Neural progenitor cell (in vitro differentiated cells): ENCODE measurements around the gene AGXT. TPM values are rescaled to one million over a fixed set of nuclear protein-coding genes. Genes with fewer than 3 reads are reported as not detected.

Source experiments
- DNase-seq: peaks from one replicate; pipeline ENCODE4 v3.0.0-alpha.2; 2016; ENCODE audit warnings: low spot score
- H2AFZ ChIP-seq: fragments of 200-600 bp; sonication (generic); replicated peaks from 2 replicates; pipeline ENCODE4 v1.6.1; 2016; ENCODE audit warnings: antibody characterized with exemption
- H3F3A ChIP-seq: fragments of 200-600 bp; sonication (generic); 2 replicates; pipeline ENCODE4 v1.6.1; 2016; ENCODE audit warnings: antibody characterized with exemption, low read depth
- H3K27ac ChIP-seq: fragments of 200-600 bp; sonication (generic); 2 replicates; pipeline ENCODE4 v1.5.1; 2016; ENCODE audit warnings: mild to moderate bottlenecking
- H3K27me3 ChIP-seq: fragments of 200-600 bp; sonication (generic); 2 replicates; pipeline ENCODE4 v1.6.1; 2016; ENCODE audit warnings: mild to moderate bottlenecking, moderate library complexity
- H3K36me3 ChIP-seq: fragments of 200-600 bp; sonication (generic); 2 replicates; pipeline ENCODE4 v1.5.1; 2016
- H3K4me1 ChIP-seq: fragments of 200-600 bp; sonication (generic); 2 replicates; pipeline ENCODE4 v1.6.1; 2016; ENCODE audit warnings: mixed run types
- H3K4me2 ChIP-seq: fragments of 200-600 bp; sonication (generic); 2 replicates; pipeline ENCODE4 v1.6.1; 2016
- H3K4me3 ChIP-seq: fragments of 200-600 bp; sonication (generic); 2 replicates; pipeline ENCODE4 v1.5.1; 2016
- H3K79me2 ChIP-seq: fragments of 200-600 bp; sonication (generic); 2 replicates; pipeline ENCODE4 v1.6.1; 2016; ENCODE audit warnings: low read depth
- H3K9ac ChIP-seq: fragments of 200-600 bp; sonication (generic); 2 replicates; pipeline ENCODE4 v1.6.1; 2016
- H3K9me3 ChIP-seq: fragments of 200-600 bp; sonication (generic); 2 replicates; pipeline ENCODE4 v1.5.1; 2016; ENCODE audit warnings: low read depth
- H4K20me1 ChIP-seq: fragments of 200-600 bp; sonication (generic); 2 replicates; pipeline ENCODE4 v1.6.1; 2016; ENCODE audit warnings: low read depth
- H3K27ac Mint-ChIP-seq: 3 replicates; pipeline ENCODE4 v1.8.0; 2021; ENCODE audit warnings: mixed read lengths
- H3K27me3 Mint-ChIP-seq: 2 replicates; pipeline ENCODE4 v1.8.0; 2022; ENCODE audit warnings: low read depth, mild to moderate bottlenecking, inconsistent platforms, moderate library complexity, mixed read lengths; ENCODE audit not compliant: insufficient read depth
- H3K36me3 Mint-ChIP-seq: 3 replicates; pipeline ENCODE4 v1.8.0; 2021; ENCODE audit warnings: mixed read lengths
- H3K4me1 Mint-ChIP-seq: 3 replicates; pipeline ENCODE4 v1.8.0; 2021; ENCODE audit warnings: mixed read lengths
- H3K4me3 Mint-ChIP-seq: 3 replicates; pipeline ENCODE4 v1.8.0; 2021; ENCODE audit warnings: mild to moderate bottlenecking, moderate library complexity, mixed read lengths
- H3K9me3 Mint-ChIP-seq: 3 replicates; pipeline ENCODE4 v1.8.0; 2020; ENCODE audit warnings: mixed read lengths
- EZH2 ChIP-seq: fragments of 200-600 bp; sonication (generic); IDR thresholded peaks from 2 replicates; pipeline ENCODE4 v1.6.1; 2017; ENCODE audit warnings: antibody characterized with exemption, mild to moderate bottlenecking, moderate library complexity
- EZH2phosphoT487 ChIP-seq: fragments of 200-600 bp; sonication (generic); IDR thresholded peaks from 2 replicates; pipeline ENCODE4 v1.6.1; 2017; ENCODE audit warnings: antibody characterized with exemption
- total RNA-seq: library from RNA; depleted of rRNA; stranded (reverse); fragments of >200 nt; gene quantifications from 2 replicates; pipeline ENCODE4 v1.2.3, GENCODE V29; 2015; ENCODE audit warnings: low replicate concordance
- TF ChIP-seq, protein P1 (sequence below): fragments of 200-600 bp; sonication (generic); IDR thresholded peaks from 2 replicates; pipeline ENCODE4 v1.5.1; 2017; ENCODE audit warnings: antibody characterized with exemption, mild to moderate bottlenecking

Gene AGXT
- total RNA-seq, 1 donor from 2014 or later, result not detected

DNA sequence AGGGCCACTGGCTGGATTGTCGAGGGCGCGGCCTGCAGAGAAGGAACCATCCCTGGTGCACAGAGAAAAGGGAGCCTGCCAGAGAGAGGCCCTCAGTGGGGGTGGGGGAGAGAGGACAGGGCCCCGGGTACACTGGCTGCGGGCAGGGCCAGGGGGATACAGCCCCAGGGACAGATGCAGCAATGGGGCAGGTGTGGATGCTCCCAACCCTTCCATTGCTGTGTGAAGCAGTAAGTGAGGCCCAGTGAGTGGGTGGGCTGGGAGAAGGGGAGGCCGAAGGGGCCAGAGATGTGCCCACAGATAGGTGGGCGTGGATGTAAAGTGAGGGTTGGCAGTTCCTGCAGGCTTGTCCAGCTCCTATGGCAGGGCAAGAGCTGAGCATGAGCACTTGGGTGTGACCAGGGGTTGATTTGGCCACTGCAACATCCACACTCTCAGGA is 7.4 kb downstream of the AGXT start:
- no peaks in the 10 kb centered on the region for H3K9me3 Mint-ChIP-seq
- Histone ChIP-seq H3K4me2 (no peak overlapping the region), H3K4me1 (no peaks in the 10 kb centered on the region), H3K4me3 (no peak overlapping the region), H2AFZ (no peak overlapping the region), H4K20me1 (no peaks in the 10 kb centered on the region), H3K9me3 (no peaks in the 10 kb centered on the region), H3K27me3 (no peaks in the 10 kb centered on the region), H3F3A (no peaks in the 10 kb centered on the region), H3K79me2 (no peaks in the 10 kb centered on the region), H3K9ac (no peak overlapping the region), H3K36me3 (no peaks in the 10 kb centered on the region), H3K27ac (no peak overlapping the region)
- H3K27ac Mint-ChIP-seq, result no peak overlapping the region
- H3K36me3 Mint-ChIP-seq, result no peaks in the 10 kb centered on the region
- H3K4me1 Mint-ChIP-seq, result peaks cover 2% of the 10 kb centered on the region
- H3K27me3 Mint-ChIP-seq, result peaks cover 5% of the 10 kb centered on the region
- DNase-seq, result no peak
- TF ChIP-seq EZH2phosphoT487, result no peak
- no peak for TF ChIP-seq EZH2
- TF ChIP-seq, protein P1, sequence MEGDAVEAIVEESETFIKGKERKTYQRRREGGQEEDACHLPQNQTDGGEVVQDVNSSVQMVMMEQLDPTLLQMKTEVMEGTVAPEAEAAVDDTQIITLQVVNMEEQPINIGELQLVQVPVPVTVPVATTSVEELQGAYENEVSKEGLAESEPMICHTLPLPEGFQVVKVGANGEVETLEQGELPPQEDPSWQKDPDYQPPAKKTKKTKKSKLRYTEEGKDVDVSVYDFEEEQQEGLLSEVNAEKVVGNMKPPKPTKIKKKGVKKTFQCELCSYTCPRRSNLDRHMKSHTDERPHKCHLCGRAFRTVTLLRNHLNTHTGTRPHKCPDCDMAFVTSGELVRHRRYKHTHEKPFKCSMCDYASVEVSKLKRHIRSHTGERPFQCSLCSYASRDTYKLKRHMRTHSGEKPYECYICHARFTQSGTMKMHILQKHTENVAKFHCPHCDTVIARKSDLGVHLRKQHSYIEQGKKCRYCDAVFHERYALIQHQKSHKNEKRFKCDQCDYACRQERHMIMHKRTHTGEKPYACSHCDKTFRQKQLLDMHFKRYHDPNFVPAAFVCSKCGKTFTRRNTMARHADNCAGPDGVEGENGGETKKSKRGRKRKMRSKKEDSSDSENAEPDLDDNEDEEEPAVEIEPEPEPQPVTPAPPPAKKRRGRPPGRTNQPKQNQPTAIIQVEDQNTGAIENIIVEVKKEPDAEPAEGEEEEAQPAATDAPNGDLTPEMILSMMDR, result no peak
- no peak overlapping the region for H3K4me3 Mint-ChIP-seq

DNA sequence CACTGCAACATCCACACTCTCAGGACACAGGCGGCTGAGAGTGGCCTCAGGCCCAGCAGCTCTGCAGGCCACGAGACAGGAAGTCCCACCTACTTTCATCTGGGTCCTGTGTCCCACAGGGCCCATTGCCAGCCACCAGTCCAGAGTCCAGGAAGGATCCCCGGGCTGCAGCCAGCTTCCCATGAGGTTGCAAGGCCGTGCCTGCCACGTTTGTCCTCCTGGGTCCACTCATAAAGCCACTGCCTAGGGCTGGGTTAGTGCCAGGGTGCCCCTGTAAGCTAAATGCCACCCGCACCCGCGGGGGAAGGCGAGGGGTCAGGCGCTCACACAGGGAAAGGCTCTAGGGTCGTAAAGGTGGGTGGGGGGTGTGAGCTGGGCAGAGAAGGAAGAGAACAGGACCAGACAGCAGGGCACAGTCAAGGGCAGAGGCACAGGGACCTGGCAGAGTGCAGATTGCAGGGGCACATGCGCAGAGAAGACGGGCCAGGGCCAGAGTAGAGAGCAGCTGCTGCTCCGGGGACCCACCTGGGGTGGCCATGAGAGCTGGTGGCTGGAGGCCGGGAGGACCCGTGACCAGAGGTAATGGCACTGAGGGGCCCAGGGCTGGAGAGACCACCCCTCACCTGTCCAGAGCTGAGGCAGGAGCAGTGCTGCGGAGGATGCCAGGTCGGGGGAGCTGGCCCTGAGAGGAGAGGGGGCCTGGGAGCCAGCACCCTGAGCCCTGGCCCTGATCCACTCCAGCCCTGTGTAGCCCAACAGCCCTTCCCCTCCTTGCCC is 8.0 kb downstream of the AGXT start:
- Mint-ChIP-seq H3K27me3 (peaks cover 8% of the 10 kb centered on the region), H3K4me1 (peaks cover 2% of the 10 kb centered on the region), H3K4me3 (no peak overlapping the region), H3K27ac (no peak overlapping the region), H3K36me3 (no peaks in the 10 kb centered on the region), H3K9me3 (no peaks in the 10 kb centered on the region)
- H4K20me1 ChIP-seq, result no peaks in the 10 kb centered on the region
- H3K9ac ChIP-seq, result no peak overlapping the region
- no peak for DNase-seq
- no peaks in the 10 kb centered on the region for H3K36me3 ChIP-seq
- H3K27me3 ChIP-seq, result no peaks in the 10 kb centered on the region
- H3K27ac ChIP-seq, result no peak overlapping the region
- no peak overlapping the region for H2AFZ ChIP-seq
- no peak for TF ChIP-seq EZH2phosphoT487
- TF ChIP-seq, protein P1, result no peak
- TF ChIP-seq EZH2, result no peak
- H3K4me2 ChIP-seq, result no peak overlapping the region
- H3K4me1 ChIP-seq, result no peaks in the 10 kb centered on the region
- no peaks in the 10 kb centered on the region for H3K79me2 ChIP-seq
- H3K4me3 ChIP-seq, result no peak overlapping the region
- H3F3A ChIP-seq, result no peaks in the 10 kb centered on the region
- no peaks in the 10 kb centered on the region for H3K9me3 ChIP-seq

DNA sequence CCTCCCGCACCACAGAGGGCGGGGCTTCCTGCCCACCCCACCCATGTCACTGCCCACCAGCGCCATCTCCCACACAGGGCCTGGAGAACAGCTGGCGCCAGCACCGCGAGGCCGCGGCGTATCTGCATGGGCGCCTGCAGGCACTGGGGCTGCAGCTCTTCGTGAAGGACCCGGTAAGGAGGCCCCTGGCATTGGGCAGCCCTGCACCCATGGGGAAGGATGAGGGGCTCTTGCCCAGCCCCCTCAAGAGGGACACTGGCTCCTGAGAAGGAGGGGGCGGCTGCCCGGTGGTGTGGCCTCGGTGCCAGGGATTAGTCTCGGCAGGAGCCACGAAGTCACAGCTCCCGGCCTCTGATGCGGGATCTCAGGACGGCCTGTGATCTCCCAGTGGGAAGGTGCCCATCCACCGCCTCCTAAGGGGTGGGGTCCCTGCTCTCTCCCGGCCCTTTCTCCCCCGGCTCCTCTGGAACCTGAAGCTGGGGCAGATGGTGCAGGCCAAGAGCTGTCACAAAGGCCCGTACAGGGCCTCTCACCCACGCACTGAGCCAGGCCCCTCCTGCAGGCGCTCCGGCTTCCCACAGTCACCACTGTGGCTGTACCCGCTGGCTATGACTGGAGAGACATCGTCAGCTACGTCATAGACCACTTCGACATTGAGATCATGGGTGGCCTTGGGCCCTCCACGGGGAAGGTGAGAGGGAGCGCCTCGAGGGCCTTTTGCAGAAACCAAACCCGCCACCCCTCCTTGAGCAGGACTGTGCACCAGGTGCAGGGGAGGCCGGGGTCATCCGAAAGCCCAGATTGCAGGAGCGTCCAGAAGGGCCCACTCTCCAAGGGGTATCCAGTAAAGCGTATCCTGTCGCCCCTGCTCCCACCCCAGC is 9.1 kb downstream of the AGXT start:
- Mint-ChIP-seq H3K9me3 (no peaks in the 10 kb centered on the region), H3K27me3 (peaks cover 8% of the 10 kb centered on the region), H3K36me3 (no peaks in the 10 kb centered on the region), H3K27ac (peak overlapping the region; percentile 42), H3K4me3 (no peak overlapping the region), H3K4me1 (peaks cover 2% of the 10 kb centered on the region)
- Histone ChIP-seq H3F3A (no peaks in the 10 kb centered on the region), H3K9me3 (no peaks in the 10 kb centered on the region), H3K9ac (no peak overlapping the region), H3K4me2 (no peak overlapping the region), H3K27ac (no peak overlapping the region), H3K4me1 (no peaks in the 10 kb centered on the region), H3K4me3 (no peak overlapping the region), H4K20me1 (no peaks in the 10 kb centered on the region), H3K27me3 (no peaks in the 10 kb centered on the region), H3K36me3 (no peaks in the 10 kb centered on the region), H3K79me2 (no peaks in the 10 kb centered on the region), H2AFZ (no peak overlapping the region)
- TF ChIP-seq, protein P1, result no peak
- no peak for TF ChIP-seq EZH2phosphoT487
- TF ChIP-seq EZH2, result no peak
- DNase-seq, result no peak
